H1 (cell line): ENCODE results near the gene ACAA1. TPM values are rescaled to one million over a fixed set of nuclear protein-coding genes. Genes with fewer than 3 reads are reported as not detected.

Experiments
- ATF2 ChIP-seq: IDR thresholded peaks from 2 replicates; pipeline ENCODE4 v1.6.1; 2012; ENCODE audit warnings: low read length, inconsistent platforms
- CHD2 ChIP-seq: IDR thresholded peaks from 2 replicates; pipeline ENCODE4 v1.6.1; 2012; ENCODE audit warnings: low read length, improper control_type of control experiment
- CTBP2 ChIP-seq: IDR thresholded peaks from 2 replicates; pipeline ENCODE4 v1.7.0; 2011; ENCODE audit warnings: borderline replicate concordance, mild to moderate bottlenecking, moderate library complexity, mixed read lengths, low read length; ENCODE audit not compliant: insufficient read depth, insufficient read length
- JUND ChIP-seq: IDR thresholded peaks from 2 replicates; pipeline ENCODE4 v1.6.1; 2011; ENCODE audit warnings: mild to moderate bottlenecking, improper control_type of control experiment, low read length
- KDM1A ChIP-seq: fragments of 200-600, 300-600 bp; sonication (generic); IDR thresholded peaks from 2 replicates; pipeline ENCODE4 v1.7.1; 2016; ENCODE audit warnings: mild to moderate bottlenecking, low read length, borderline replicate concordance
- KDM4A ChIP-seq: IDR thresholded peaks from one replicate; pipeline ENCODE4 v1.7.1; 2012; ENCODE audit warnings: low read depth, mild to moderate bottlenecking, moderate library complexity, low read length, inconsistent platforms; ENCODE audit not compliant: severe bottlenecking
- KDM5A ChIP-seq: fragments of 200-600 bp; IDR thresholded peaks from 2 replicates; pipeline ENCODE4 v1.7.1; 2012; ENCODE audit warnings: mild to moderate bottlenecking, low read length, inconsistent platforms, mixed read lengths
- MAX ChIP-seq: IDR thresholded peaks from 2 replicates; pipeline ENCODE4 v1.6.1; 2012; ENCODE audit warnings: inconsistent platforms
- SIRT6 ChIP-seq: IDR thresholded peaks from one replicate; pipeline ENCODE4 v1.7.1; 2012; ENCODE audit warnings: low read length, inconsistent platforms
- TAF7 ChIP-seq: optimal IDR thresholded peaks from 2 replicates; pipeline ENCODE3; 2011; ENCODE audit warnings: low read depth, mild to moderate bottlenecking, inconsistent platforms, low read length, moderate library complexity, borderline replicate concordance
- TBP ChIP-seq: IDR thresholded peaks from 2 replicates; pipeline ENCODE4 v1.6.1; 2011; ENCODE audit warnings: low read depth, low read length, improper control_type of control experiment
- TEAD4 ChIP-seq: IDR thresholded peaks from 2 replicates; pipeline ENCODE4 v1.6.1; 2012; ENCODE audit warnings: low read depth, low read length, inconsistent platforms, mixed read lengths
- polyA plus RNA-seq, 7 experiments: library from polyadenylated mRNA; depleted of rRNA in 3 of 7; stranded (reverse) in 5 of 7; unstranded in 2 of 7; fragments of >200 nt in 5 of 7; fragments of 200-250 nt in 2 of 7; gene quantifications; 1 replicate in 5 of 7; 2 replicates in 1 of 7; 4 replicates in 1 of 7; pipeline versions ENCODE4 v1.2.1 to v1.2.3, GENCODE V29; 2011 to 2013; ENCODE audit warnings: missing spikeins in 2 of 7, mixed read lengths in 2 of 7
- total RNA-seq: library from RNA; stranded (reverse); fragmentation: NEBNext Ultra II Directional; extraction: Animal tissue kit (Norgen Biotek cat#: 25700); gene quantifications from 2 replicates; pipeline ENCODE4 v1.2.1, GENCODE V29; 2021

Gene ACAA1
- total and polyA plus RNA-seq, 2 of the 8 experiments (the other 6 are each of a cell fraction or from before 2014, with no cell fraction given), result 23.1 to 34.8 TPM

- no peak for TF ChIP-seq KDM5A
- TF ChIP-seq TEAD4, result no peak
- TF ChIP-seq TAF7, result no peak
- peak; percentile 92 for TF ChIP-seq KDM4A
- peak; percentile 53; the same call in 1 of the 2 replicates for TF ChIP-seq TBP
- TF ChIP-seq JUND, result no peak
- TF ChIP-seq SIRT6, result no peak
- no peak; the same call in 1 of the 2 replicates for TF ChIP-seq MAX
- no peak for TF ChIP-seq CHD2
- TF ChIP-seq KDM1A, result no peak
- TF ChIP-seq CTBP2, result no peak
- TF ChIP-seq ATF2, result no peak
Measured at GRCh38 chr3:38138349-38139190, 1.6 kb upstream of the ACAA1 start, which contains the start of gene MYD88 (continued).
